HG02763 (cell line): ENCODE data around the gene TSLP.
A peak's percentile ranks its signal among the peaks of the same experiment; 100 is the strongest.

ENCODE experiments used
- ATAC-seq: cut with Tn5 transposase; IDR thresholded peaks from one replicate; pipeline ENCODE4 v1.9.1; 2021; ENCODE audit warnings: mild to moderate bottlenecking, moderate library complexity; ENCODE audit not compliant: unreplicated experiment

Gene TSLP

GRCh38 chr5:111071413-111071812 lies at the start of gene TSLP:
Gene TSLP, plus strand, starts transcription at chr5:111071713. Its CDS starts 178 bp downstream, at chr5:111071891.
- ATAC-seq, result no peak

- no peak for ATAC-seq
Observed at GRCh38 chr5:111022301-111022700, 49.2 kb upstream of the TSLP start.

GRCh38 chr5:111028865-111029264 lies 42.6 kb upstream of the TSLP start:
- ATAC-seq, result no peak

GRCh38 chr5:111043712-111044506 lies 27.6 kb upstream of the TSLP start:
- ATAC-seq, result no peak

GRCh38 chr5:111058064-111058463 lies 13.4 kb upstream of the TSLP start:
- ATAC-seq, result no peak

GRCh38 chr5:111060169-111060568 lies 11.3 kb upstream of the TSLP start:
- no peak for ATAC-seq

GRCh38 chr5:111061618-111062017 lies 9.9 kb upstream of the TSLP start:
- ATAC-seq, result no peak

GRCh38 chr5:111063709-111064322 lies 7.7 kb upstream of the TSLP start:
- no peak for ATAC-seq

GRCh38 chr5:111066261-111066938 lies 5.1 kb upstream of the TSLP start:
- no peak for ATAC-seq

- no peak for ATAC-seq
Observed at GRCh38 chr5:111068213-111068612, 3.3 kb upstream of the TSLP start.

GRCh38 chr5:111069839-111070238 lies 1.7 kb upstream of the TSLP start:
- ATAC-seq, result no peak

GRCh38 chr5:111070272-111071134 lies 1.0 kb upstream of the TSLP start:
- no peak for ATAC-seq

- peak; percentile 92 for ATAC-seq
Observed at GRCh38 chr5:111072949-111073682, 1.6 kb downstream of the TSLP start.

- no peak for ATAC-seq
Observed at GRCh38 chr5:111074244-111074643, 2.7 kb downstream of the TSLP start.

GRCh38 chr5:111075520-111075919 lies 4.0 kb downstream of the TSLP start:
- no peak for ATAC-seq

GRCh38 chr5:111076091-111076490 lies 4.6 kb downstream of the TSLP start:
- ATAC-seq, result no peak

- no peak for ATAC-seq
Observed at GRCh38 chr5:111077678-111078077, 6.2 kb downstream of the TSLP start.

GRCh38 chr5:111079846-111080245 lies 8.3 kb downstream of the TSLP start:
- no peak for ATAC-seq

GRCh38 chr5:111083323-111083722 lies 11.8 kb downstream of the TSLP start:
- no peak for ATAC-seq
